ENCODE data around the gene VPS39.

- TF ChIP-seq FOXM1 (IDR thresholded peaks at IDR 0.05; ENCODE audit: borderline replicate concordance), result no peak
- TF ChIP-seq L3MBTL2 (conservative IDR thresholded peaks at IDR 0.05), result no peak
- TF ChIP-seq FOXK2 (IDR thresholded peaks at IDR 0.05), result no peak
- no peak for TF ChIP-seq SP1 (IDR thresholded peaks at IDR 0.05)
- no peak for TF ChIP-seq BHLHE40 (IDR thresholded peaks at IDR 0.05; ENCODE audit: borderline replicate concordance)
- no peak for TF ChIP-seq ZNF384 (IDR thresholded peaks at IDR 0.05)
- TF ChIP-seq ARNT (IDR thresholded peaks at IDR 0.05), result no peak
- no peak for TF ChIP-seq NFRKB (IDR thresholded peaks at IDR 0.05)
- no peak for TF ChIP-seq SUZ12 (IDR thresholded peaks at IDR 0.05)
- TF ChIP-seq CTBP1 (IDR thresholded peaks at IDR 0.05; ENCODE audit: borderline replicate concordance), result no peak
- TF ChIP-seq TARDBP (IDR thresholded peaks at IDR 0.05), result no peak
These were observed 9.6 kb downstream of the VPS39 start for GRCh38 chr15:42198516-42198915.

Measured in HEK293T (cell line).